GM12801 (cell line): ENCODE measurements around the gene BLID.

ENCODE experiments used
- CTCF ChIP-seq: IDR thresholded peaks from one replicate; pipeline ENCODE4 v1.5.1; 2011; ENCODE audit warnings: control low read depth; ENCODE audit not compliant: insufficient read length; ENCODE audit errors: extremely low read depth

Gene BLID

GRCh38 chr11:122150216-122151124 lies 34.5 kb upstream of the BLID start:
- no peak for TF ChIP-seq CTCF

- TF ChIP-seq CTCF: no peak
Observed at GRCh38 chr11:122149202-122149601, 33.2 kb upstream of the BLID start.

GRCh38 chr11:122146475-122146874 lies 30.5 kb upstream of the BLID start:
- TF ChIP-seq CTCF: no peak

- no peak for TF ChIP-seq CTCF
Observed at GRCh38 chr11:122145715-122146274, 29.8 kb upstream of the BLID start.

GRCh38 chr11:122144752-122145151 lies 28.7 kb upstream of the BLID start:
- no peak for TF ChIP-seq CTCF

GRCh38 chr11:122141725-122142124 lies 25.7 kb upstream of the BLID start:
- no peak for TF ChIP-seq CTCF

GRCh38 chr11:122140500-122140899 lies 24.5 kb upstream of the BLID start:
- TF ChIP-seq CTCF: no peak
